Activated naive CD8-positive, alpha-beta T cell (primary cell): ENCODE data around the gene MTERF2.

Source experiments
- H3K27ac Mint-ChIP-seq: one replicate; pipeline ENCODE4 v1.8.0; 2021; ENCODE audit warnings: mixed read lengths
- H3K27me3 Mint-ChIP-seq: one replicate; pipeline ENCODE4 v1.8.0; 2021; ENCODE audit warnings: mixed read lengths
- H3K36me3 Mint-ChIP-seq: one replicate; pipeline ENCODE4 v1.8.0; 2021; ENCODE audit warnings: mixed read lengths
- H3K4me1 Mint-ChIP-seq: one replicate; pipeline ENCODE4 v1.8.0; 2021; ENCODE audit warnings: low read depth, mixed read lengths
- H3K4me3 Mint-ChIP-seq: one replicate; pipeline ENCODE4 v1.8.0; 2021; ENCODE audit warnings: mild to moderate bottlenecking, mixed read lengths
- H3K9me3 Mint-ChIP-seq: one replicate; pipeline ENCODE4 v1.8.0; 2021; ENCODE audit warnings: low read depth, mixed read lengths

Gene MTERF2

DNA sequence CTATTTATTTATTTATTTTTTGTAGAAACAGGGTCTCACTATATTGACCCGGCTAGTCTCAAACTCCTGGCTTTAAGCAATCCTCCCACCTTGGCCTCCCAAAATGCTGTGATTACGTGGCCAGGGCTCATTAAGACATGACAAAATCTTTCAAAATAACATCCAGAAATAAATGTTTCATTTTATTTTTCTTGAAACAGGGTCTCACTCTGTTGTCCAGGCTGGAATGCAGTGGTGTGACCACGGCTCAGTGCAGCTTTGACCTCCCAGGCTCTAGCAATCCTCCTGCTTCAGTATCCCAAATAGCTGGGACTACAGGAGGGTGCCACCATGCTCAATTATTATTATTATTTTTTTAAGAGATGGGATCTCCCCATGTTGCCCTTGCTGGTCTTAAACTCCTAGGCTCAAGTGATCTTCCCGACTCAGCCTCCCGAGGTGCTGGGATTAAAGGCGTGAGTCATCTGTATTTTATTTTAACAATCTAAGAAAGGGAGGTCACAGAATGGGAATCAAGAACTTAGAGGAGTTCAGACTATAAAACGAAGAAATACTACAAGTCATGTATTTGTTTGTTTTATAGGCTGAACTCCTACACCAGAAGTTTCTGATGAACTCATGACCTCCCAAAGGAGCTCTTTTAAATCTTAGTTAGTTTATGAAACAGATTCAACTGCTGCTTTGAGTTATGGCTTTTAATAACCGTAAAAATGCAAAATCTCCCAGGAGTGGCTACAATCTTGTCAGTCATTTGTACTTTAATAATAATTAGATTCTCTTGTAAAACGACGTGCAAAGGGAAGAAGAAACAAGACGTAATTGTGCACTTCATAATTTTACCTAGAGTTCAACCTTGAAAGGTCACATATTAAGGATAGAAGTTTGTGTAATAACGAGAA, 33.3 kb downstream of the MTERF2 start:
- H3K4me3 Mint-ChIP-seq, result peak overlapping the region; percentile 52
- H3K36me3 Mint-ChIP-seq, result no peaks in the 10 kb centered on the region
- peaks cover 4% of the 10 kb centered on the region for H3K9me3 Mint-ChIP-seq

DNA sequence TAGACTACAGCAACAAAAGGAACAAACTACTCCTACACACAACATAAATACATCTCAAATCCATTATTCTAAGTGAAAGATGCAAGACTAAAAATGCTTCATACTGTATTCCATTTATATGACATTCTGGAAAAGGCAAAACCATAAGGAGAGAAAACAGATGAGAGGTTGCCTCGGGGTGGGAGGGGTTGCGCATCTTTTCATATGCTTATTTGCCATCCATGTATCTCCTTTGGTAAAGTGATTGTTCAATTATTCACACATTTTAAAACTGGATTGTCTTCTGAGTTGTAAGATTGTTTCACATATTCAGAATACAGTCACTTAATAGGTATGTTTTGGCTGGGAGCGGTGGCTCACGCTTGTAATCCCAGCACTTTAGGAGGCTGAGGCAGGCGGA, 36.4 kb downstream of the MTERF2 start:
- Mint-ChIP-seq H3K4me3 (no peak overlapping the region), H3K27me3 (peaks cover 1% of the 10 kb centered on the region), H3K4me1 (peaks cover 13% of the 10 kb centered on the region), H3K36me3 (no peaks in the 10 kb centered on the region), H3K9me3 (peaks cover 4% of the 10 kb centered on the region), H3K27ac (no peak overlapping the region)

More for the DNA sequence above, 33.3 kb downstream of the MTERF2 start:
- no peak overlapping the region for H3K27ac Mint-ChIP-seq
- H3K4me1 Mint-ChIP-seq, result peaks cover 27% of the 10 kb centered on the region
- H3K27me3 Mint-ChIP-seq, result peaks cover 1% of the 10 kb centered on the region

- Mint-ChIP-seq H3K27me3 (peaks cover 1% of the 10 kb centered on the region), H3K4me1 (peaks cover 4% of the 10 kb centered on the region), H3K27ac (no peak overlapping the region), H3K36me3 (no peaks in the 10 kb centered on the region), H3K4me3 (no peak overlapping the region), H3K9me3 (peaks cover 4% of the 10 kb centered on the region)
Measured at GRCh38 chr12:106947461-106947860, 39.5 kb downstream of the MTERF2 start.

DNA sequence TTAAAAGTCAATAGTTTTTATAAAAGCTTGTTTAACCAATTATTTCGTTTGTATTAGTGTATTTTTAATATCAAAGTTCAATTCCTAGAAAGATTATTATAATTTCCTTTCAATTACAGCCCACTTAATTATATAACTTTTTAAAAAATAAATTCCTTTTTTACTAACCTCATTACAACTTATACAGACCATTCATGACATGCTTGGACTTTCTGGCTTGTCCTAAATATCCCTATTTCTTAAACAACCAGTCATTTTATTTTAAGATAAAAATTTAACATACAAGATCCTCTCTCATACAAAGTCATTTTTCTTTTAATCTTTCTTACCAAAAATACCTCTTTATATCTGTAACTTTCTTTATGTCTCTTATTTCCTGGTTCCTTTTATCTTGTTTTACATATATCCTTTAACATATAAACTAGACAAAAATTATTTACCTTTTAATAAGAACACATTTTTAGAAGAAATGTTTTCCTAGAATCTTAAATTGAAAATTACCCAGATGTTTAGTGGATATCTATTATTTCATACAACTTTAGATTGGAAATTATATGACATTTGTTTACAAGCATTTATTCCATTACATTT, 41.6 kb downstream of the MTERF2 start:
- no peak overlapping the region for H3K4me3 Mint-ChIP-seq
- no peak overlapping the region for H3K27ac Mint-ChIP-seq
- peaks cover 4% of the 10 kb centered on the region for H3K9me3 Mint-ChIP-seq
- H3K4me1 Mint-ChIP-seq, result no peaks in the 10 kb centered on the region
- H3K27me3 Mint-ChIP-seq, result peaks cover 1% of the 10 kb centered on the region
- H3K36me3 Mint-ChIP-seq, result no peaks in the 10 kb centered on the region

DNA sequence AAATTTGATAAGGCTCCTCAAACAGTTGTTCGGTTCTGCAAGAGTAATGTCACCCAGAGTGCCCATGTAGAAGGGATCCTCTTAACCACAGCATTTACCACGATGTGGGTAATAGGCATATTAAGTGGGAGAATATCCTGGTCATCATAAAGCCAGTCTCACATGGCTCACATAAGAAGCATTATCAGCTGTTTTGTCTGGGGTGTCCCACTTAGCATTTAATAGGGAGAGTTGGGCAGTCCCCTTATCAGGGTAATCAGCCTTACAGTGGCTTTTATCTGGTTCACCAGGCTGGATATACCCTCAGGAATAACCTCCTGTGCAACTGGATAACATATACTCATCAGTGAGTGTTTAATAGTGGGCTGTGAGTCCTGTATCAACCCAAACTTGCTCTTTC, 44.2 kb downstream of the MTERF2 start:
- Mint-ChIP-seq H3K27me3 (no peaks in the 10 kb centered on the region), H3K27ac (no peak overlapping the region), H3K4me1 (no peaks in the 10 kb centered on the region), H3K4me3 (no peak overlapping the region), H3K9me3 (no peaks in the 10 kb centered on the region), H3K36me3 (no peaks in the 10 kb centered on the region)

GRCh38 chr12:106941481-106942156, 45.3 kb downstream of the MTERF2 start:
- no peak overlapping the region for H3K27ac Mint-ChIP-seq
- H3K4me1 Mint-ChIP-seq, result no peaks in the 10 kb centered on the region
- no peaks in the 10 kb centered on the region for H3K27me3 Mint-ChIP-seq
- H3K4me3 Mint-ChIP-seq, result no peak overlapping the region
- H3K36me3 Mint-ChIP-seq, result no peaks in the 10 kb centered on the region
- H3K9me3 Mint-ChIP-seq, result no peaks in the 10 kb centered on the region

DNA sequence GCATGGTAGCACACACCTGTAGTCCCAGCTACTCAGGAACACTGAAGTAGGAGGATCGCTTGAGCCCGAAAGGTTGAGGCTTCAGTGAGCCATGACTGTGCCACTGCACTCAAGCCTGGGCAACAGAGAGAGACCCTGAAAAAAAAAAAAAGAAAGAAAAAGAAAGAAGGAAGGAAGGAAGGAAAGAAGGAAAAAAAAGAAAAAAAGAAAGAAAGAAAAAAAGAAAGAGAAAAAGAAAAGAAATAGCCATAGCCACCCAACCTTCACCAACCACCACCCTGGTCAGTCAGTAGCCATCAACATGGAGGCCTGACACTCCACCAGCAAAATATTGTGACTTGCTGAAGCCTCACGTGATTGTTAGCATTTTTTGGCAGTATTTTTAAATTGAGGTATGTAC, 52.7 kb downstream of the MTERF2 start:
- H3K27ac Mint-ChIP-seq, result no peak overlapping the region
- H3K27me3 Mint-ChIP-seq, result peaks cover 7% of the 10 kb centered on the region
- no peaks in the 10 kb centered on the region for H3K36me3 Mint-ChIP-seq
- H3K4me1 Mint-ChIP-seq, result no peaks in the 10 kb centered on the region
- H3K9me3 Mint-ChIP-seq, result no peaks in the 10 kb centered on the region
- no peak overlapping the region for H3K4me3 Mint-ChIP-seq
